ENCODE results near the gene OR52B4. TPM values are rescaled to one million over a fixed set of nuclear protein-coding genes. Genes with fewer than 3 reads are reported as not detected.
A peak's percentile ranks its signal among the peaks of the same experiment; 100 is the strongest.

Gene OR52B4
- total RNA-seq, 6 experiments from 2014 or later, result not detected

DNA sequence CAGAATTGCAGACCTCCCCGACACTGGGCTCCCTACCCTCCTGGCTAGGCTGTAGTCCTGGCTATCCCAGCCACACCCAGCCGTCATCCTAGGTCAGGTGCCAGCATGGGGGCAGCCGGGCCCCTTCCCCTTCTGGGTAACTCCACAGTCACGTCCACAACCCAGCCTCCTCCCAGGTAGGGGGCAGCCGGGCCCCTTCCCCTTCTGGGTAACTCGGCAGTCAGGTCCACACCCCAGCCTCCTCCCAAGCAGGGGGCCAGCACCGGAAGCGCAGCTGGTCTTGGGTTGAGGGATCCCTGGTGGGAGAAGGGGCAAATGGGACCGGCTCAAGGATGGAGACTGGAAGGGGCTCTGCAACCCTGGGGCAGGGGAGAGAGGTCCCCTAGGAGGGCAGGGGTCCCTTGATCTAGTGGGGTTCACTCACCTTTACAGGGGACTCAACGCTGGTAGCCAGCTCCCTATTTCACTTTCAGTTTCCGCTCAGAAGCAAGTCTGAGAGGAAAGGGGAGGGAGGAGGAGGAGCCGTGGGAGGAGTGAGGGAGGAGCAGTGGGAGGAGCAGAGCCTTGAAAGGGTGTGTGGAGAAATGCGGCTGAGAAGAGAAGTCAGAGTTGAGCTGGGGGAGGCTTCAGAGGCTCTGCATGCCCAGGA lies 25.1 kb upstream of the OR52B4 start, which contains the start of gene TRIM21:
Gene TRIM21 (minus strand): TSS at position 494 of the 649 bp plus-strand sequence. CDS start 3,293 bp downstream, outside the sequence.
- Histone ChIP-seq H3K27ac (peak within 1 kb of the TSS; percentile 87 to 94 (median 89)), H3K4me3 (peak within 1 kb of the TSS; percentile 98 to 99 (median 99)), H3K9me3 (no peaks in the 10 kb centered on the region), H3K27me3 (no peaks in the 10 kb centered on the region), H3K4me1 (peaks cover 0 to 5% (median 0%) of the 10 kb centered on the region in 4 donors), H3K36me3 (peaks cover 4 to 19% (median 7%) of the 10 kb centered on the region in 4 donors)
- DNase-seq (peak; percentile 84 to 88 (median 88)), ATAC-seq (peak; percentile 100)
- intact Hi-C loops (cut with DNase I), result no loop called here
- WGBS (ENCODE audit: insufficient coverage, low coverage, low lambda C conversion rate, missing lambda C conversion rate), result 1% methylated on average over 7 of the region's 13 CpGs
- TF ChIP-seq, protein P1, sequence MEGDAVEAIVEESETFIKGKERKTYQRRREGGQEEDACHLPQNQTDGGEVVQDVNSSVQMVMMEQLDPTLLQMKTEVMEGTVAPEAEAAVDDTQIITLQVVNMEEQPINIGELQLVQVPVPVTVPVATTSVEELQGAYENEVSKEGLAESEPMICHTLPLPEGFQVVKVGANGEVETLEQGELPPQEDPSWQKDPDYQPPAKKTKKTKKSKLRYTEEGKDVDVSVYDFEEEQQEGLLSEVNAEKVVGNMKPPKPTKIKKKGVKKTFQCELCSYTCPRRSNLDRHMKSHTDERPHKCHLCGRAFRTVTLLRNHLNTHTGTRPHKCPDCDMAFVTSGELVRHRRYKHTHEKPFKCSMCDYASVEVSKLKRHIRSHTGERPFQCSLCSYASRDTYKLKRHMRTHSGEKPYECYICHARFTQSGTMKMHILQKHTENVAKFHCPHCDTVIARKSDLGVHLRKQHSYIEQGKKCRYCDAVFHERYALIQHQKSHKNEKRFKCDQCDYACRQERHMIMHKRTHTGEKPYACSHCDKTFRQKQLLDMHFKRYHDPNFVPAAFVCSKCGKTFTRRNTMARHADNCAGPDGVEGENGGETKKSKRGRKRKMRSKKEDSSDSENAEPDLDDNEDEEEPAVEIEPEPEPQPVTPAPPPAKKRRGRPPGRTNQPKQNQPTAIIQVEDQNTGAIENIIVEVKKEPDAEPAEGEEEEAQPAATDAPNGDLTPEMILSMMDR (IDR thresholded peaks at IDR 0.05), result no peak
- TF ChIP-seq POLR2A (IDR thresholded peaks at IDR 0.05), result peak; percentile 47

DNA sequence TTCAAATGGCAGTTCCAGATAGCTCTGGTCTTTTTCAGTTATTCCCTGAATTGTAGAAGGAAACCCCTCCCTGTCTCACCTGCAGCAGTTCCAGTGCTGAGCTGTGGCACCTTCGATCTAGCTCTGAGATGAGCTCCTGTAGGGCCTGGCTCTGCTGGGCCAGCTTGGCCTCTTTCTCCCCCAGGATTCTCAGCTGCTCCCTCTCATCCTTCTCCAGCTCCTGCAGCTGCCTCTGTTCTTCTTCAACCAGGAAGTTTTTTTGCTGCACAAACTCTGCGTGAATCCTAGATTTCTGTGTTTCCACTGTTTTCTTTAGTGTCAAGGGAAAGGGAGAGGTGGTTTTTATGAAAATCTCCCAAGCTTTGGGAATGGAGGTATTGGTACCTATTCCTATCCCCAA lies 20.0 kb upstream of the OR52B4 start:
- DNase-seq (no peak), ATAC-seq (no peak)
- intact Hi-C loops (cut with DNase I), result no loop called here
- Histone ChIP-seq H3K4me1 (peaks cover 0 to 5% (median 0%) of the 10 kb centered on the region in 4 donors), H3K9me3 (no peaks in the 10 kb centered on the region), H3K27me3 (no peaks in the 10 kb centered on the region), H3K36me3 (peaks cover 7 to 44% (median 13%) of the 10 kb centered on the region in 4 donors), H3K27ac (no peak overlapping the region), H3K4me3 (no peak overlapping the region)
- 92% methylated on average over 2 of the region's 2 CpGs for WGBS (ENCODE audit: insufficient coverage, low coverage, low lambda C conversion rate, missing lambda C conversion rate)
- TF ChIP-seq POLR2A (IDR thresholded peaks at IDR 0.05), result no peak
- TF ChIP-seq, protein P1 (IDR thresholded peaks at IDR 0.05), result no peak

DNA sequence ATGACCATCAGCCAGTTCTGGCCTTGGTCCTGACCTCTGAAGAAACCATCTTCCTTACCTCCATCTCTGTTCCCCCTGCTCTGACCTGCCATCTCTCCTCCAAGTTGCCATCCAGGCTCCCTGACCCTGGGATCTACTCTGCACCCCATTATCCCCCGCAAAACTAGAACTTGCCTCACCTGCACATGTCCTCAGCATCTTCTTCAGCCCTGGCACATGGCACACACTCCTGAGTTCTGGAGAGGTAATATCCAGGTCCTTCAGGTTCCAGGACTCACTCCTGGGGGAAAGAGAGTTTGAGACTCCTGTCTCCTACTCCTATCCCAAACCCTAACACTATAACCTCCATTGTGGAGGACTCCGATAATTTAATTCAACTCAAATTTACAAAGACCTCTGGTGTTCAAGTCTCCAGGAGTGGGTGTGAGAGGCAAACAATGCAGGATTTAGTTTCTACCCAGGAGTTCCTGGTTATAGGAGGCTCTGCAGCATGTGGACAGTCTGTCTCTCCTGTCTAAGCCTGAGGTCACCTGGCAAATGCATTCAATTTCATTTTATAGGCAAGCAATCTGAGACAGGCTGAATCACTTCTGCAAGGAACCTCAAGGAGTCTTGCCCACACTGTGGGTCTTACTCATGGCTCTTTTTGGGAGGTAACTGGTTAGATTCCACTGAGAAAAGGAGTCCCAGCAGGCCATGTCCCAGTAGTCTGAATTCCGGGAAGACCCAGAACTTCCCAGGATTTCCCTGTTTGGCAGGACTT lies 18.0 kb upstream of the OR52B4 start:
- Histone ChIP-seq H3K27me3 (no peaks in the 10 kb centered on the region), H3K36me3 (peaks cover 7 to 44% (median 13%) of the 10 kb centered on the region in 4 donors), H3K9me3 (no peaks in the 10 kb centered on the region), H3K4me3 (no peak overlapping the region), H3K4me1 (no peaks in the 10 kb centered on the region), H3K27ac (no peak overlapping the region)
- WGBS (ENCODE audit: insufficient coverage, low coverage, low lambda C conversion rate, missing lambda C conversion rate), result 95% methylated on average over 2 of the region's 3 CpGs
- intact Hi-C loops (cut with DNase I), result no loop called here
- ATAC-seq, result no peak
- no peak for TF ChIP-seq POLR2A (IDR thresholded peaks at IDR 0.05)
- TF ChIP-seq, protein P1 (IDR thresholded peaks at IDR 0.05), result no peak
- no peak for DNase-seq

DNA sequence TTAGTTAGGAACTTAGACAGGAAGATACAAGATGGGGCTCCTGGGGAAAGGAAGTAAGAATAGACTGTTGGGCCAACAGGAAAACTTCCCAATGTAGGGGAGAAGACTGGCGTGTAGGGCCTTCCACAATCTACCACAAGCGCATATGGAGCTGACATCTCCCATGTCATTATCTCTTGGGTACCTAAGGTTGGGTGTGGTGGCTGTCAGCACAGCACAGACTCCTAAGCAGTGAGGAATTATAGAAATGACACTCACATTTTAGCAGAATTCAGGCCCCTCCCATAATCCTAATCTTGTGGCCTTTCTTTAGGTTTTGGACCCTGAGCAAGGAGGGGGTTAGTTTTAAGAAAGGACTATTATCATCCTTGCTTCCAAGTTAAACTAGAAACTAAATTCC lies 13.7 kb upstream of the OR52B4 start:
- H3K9me3 ChIP-seq, result no peaks in the 10 kb centered on the region

More for the DNA sequence above, 13.7 kb upstream of the OR52B4 start:
- WGBS (ENCODE audit: insufficient coverage, low coverage, low lambda C conversion rate, missing lambda C conversion rate), result no CpG with 5 or more reads among the region's 2 CpGs
- TF ChIP-seq, protein P1 (IDR thresholded peaks at IDR 0.05), result no peak
- TF ChIP-seq POLR2A (IDR thresholded peaks at IDR 0.05), result no peak
- intact Hi-C loops (cut with DNase I), result no loop called here
- H3K27ac ChIP-seq, result no peak overlapping the region
- H3K4me3 ChIP-seq, result no peak overlapping the region
- no peak for DNase-seq
- H3K4me1 ChIP-seq, result no peaks in the 10 kb centered on the region
- no peaks in the 10 kb centered on the region for H3K27me3 ChIP-seq
- no peak for ATAC-seq
- peaks cover 0 to 12% (median 5%) of the 10 kb centered on the region in 4 donors for H3K36me3 ChIP-seq
